ENCODE measurements around the gene AFAP1. TPM values are rescaled to one million over a fixed set of nuclear protein-coding genes. Genes with fewer than 3 reads are reported as not detected.

The AFAP1 gene
- total and polyA plus RNA-seq, 2 donors from 2014 or later = 2.6 to 26.3 TPM

- Histone ChIP-seq H3K27me3 (ENCODE audit: control insufficient read depth, insufficient read depth, low read length) (no peaks in the 10 kb centered on the region), H3K4me3 (ENCODE audit: low read length in 3 of 3) (peak overlapping the region; percentile 57 to 69 (median 65)), H3K36me3 (ENCODE audit: control insufficient read depth in 2 of 3, insufficient read depth in 3 of 3, low read length in 3 of 3) (no peaks in the 10 kb centered on the region), H3K27ac (ENCODE audit: low read depth in 2 of 2, low read length in 2 of 2) (peak overlapping the region; percentile 63 to 72), H3K9ac (ENCODE audit: low read length in 3 of 3) (peak overlapping the region; percentile 19 to 58 (median 55)), H3K9me3 (ENCODE audit: control insufficient read depth in 2 of 3, insufficient read depth in 1 of 3, low read length in 3 of 3) (no peaks in the 10 kb centered on the region), H3K4me1 (ENCODE audit: control insufficient read depth in 2 of 3, insufficient read depth in 2 of 3, low read depth in 1 of 3, low read length in 3 of 3) (peaks cover 0 to 8% (median 4%) of the 10 kb centered on the region in 3 donors)
- FAIRE-seq = no peak
- peak in 4 of 5 donors; percentile 59 to 79 (median 78) for DNase-seq
- intact Hi-C loops (cut with DNase I) = no loop called here
- TF ChIP-seq CTCF (IDR thresholded peaks at IDR 0.05; ENCODE audit: borderline replicate concordance, extremely low read depth, insufficient read depth) = no peak
Observed at GRCh38 chr4:7938609-7939376, 868 bp downstream of the AFAP1 start.

GRCh38 chr4:7938266-7938608, 1.4 kb downstream of the AFAP1 start:
- H3K4me1 ChIP-seq (ENCODE audit: control insufficient read depth in 2 of 3, insufficient read depth in 2 of 3, low read depth in 1 of 3, low read length in 3 of 3) = peaks cover 0 to 8% (median 4%) of the 10 kb centered on the region in 3 donors
- peak overlapping the region; percentile 57 to 69 (median 65) for H3K4me3 ChIP-seq (ENCODE audit: low read length in 3 of 3)
- FAIRE-seq (no peak), DNase-seq (peak in 1 of 5 donors; percentile 39)
- no peak for TF ChIP-seq CTCF (IDR thresholded peaks at IDR 0.05; ENCODE audit: borderline replicate concordance, extremely low read depth, insufficient read depth)
- H3K9ac ChIP-seq (ENCODE audit: low read length in 3 of 3) = peak overlapping the region; percentile 5 to 19 (median 10)
- H3K9me3 ChIP-seq (ENCODE audit: control insufficient read depth in 2 of 3, insufficient read depth in 1 of 3, low read length in 3 of 3) = no peaks in the 10 kb centered on the region
- peak overlapping the region in 1 of 2 donors; percentile 72 for H3K27ac ChIP-seq (ENCODE audit: low read depth in 2 of 2, low read length in 2 of 2)
- H3K36me3 ChIP-seq (ENCODE audit: control insufficient read depth in 2 of 3, insufficient read depth in 3 of 3, low read length in 3 of 3) = no peaks in the 10 kb centered on the region
- intact Hi-C loops (cut with DNase I) = no loop called here
- H3K27me3 ChIP-seq (ENCODE audit: control insufficient read depth, insufficient read depth, low read length) = no peaks in the 10 kb centered on the region

GRCh38 chr4:7937006-7937405, 2.7 kb downstream of the AFAP1 start:
- intact Hi-C loops (cut with DNase I) = no loop called here
- Histone ChIP-seq H3K9ac (ENCODE audit: low read length in 3 of 3) (no peak overlapping the region), H3K36me3 (ENCODE audit: control insufficient read depth in 2 of 3, insufficient read depth in 3 of 3, low read length in 3 of 3) (no peaks in the 10 kb centered on the region), H3K4me1 (ENCODE audit: control insufficient read depth in 2 of 3, insufficient read depth in 2 of 3, low read depth in 1 of 3, low read length in 3 of 3) (peaks cover 0 to 8% (median 4%) of the 10 kb centered on the region in 3 donors), H3K4me3 (ENCODE audit: low read length in 3 of 3) (no peak overlapping the region), H3K9me3 (ENCODE audit: control insufficient read depth in 2 of 3, insufficient read depth in 1 of 3, low read length in 3 of 3) (no peaks in the 10 kb centered on the region), H3K27ac (ENCODE audit: low read depth in 2 of 2, low read length in 2 of 2) (no peak overlapping the region), H3K27me3 (ENCODE audit: control insufficient read depth, insufficient read depth, low read length) (no peaks in the 10 kb centered on the region)
- FAIRE-seq = no peak
- DNase-seq = no peak
- no peak for TF ChIP-seq CTCF (IDR thresholded peaks at IDR 0.05; ENCODE audit: borderline replicate concordance, extremely low read depth, insufficient read depth)

All from kidney (tissue), 14 donors.